DMS79 (cell line): ENCODE measurements around the gene PTGER4.
"Not testable (repeated sequence)": the region's sequence is repeated elsewhere in the genome, so short reads cannot be mapped to it uniquely, and the experiment has no call there.

Source experiments
- DNase-seq: peaks from one replicate; lab custom pipeline; 2025; lab: John Stamatoyannopoulos, UW

Gene PTGER4

DNA sequence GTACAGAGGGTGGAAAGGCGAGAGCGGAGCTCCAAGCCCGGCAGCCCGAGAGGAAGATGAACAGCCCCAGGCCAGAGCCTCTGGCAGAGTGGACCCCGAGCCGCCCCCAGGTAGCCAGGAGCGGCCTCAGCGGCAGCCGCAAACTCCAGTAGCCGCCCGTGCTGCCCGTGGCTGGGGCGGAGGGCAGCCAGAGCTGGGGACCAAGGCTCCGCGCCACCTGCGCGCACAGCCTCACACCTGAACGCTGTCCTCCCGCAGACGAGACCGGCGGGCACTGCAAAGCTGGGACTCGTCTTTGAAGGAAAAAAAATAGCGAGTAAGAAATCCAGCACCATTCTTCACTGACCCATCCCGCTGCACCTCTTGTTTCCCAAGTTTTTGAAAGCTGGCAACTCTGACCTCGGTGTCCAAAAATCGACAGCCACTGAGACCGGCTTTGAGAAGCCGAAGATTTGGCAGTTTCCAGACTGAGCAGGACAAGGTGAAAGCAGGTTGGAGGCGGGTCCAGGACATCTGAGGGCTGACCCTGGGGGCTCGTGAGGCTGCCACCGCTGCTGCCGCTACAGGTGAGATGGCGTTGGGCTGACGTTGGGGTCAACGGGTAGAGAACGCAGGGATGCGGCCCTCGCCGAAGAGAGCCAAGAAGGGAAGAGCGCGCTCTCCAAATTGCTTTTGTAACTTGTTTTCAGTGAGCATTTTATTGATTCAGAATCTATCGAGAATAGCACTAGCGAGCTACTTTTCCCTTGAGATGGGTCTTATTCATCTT is at the start of gene PTGER4:
Gene PTGER4 (plus strand): TSS at position 3 of the 769 bp plus-strand sequence. CDS start 1,079 bp downstream, outside the sequence.
- DNase-seq: no peak

DNA sequence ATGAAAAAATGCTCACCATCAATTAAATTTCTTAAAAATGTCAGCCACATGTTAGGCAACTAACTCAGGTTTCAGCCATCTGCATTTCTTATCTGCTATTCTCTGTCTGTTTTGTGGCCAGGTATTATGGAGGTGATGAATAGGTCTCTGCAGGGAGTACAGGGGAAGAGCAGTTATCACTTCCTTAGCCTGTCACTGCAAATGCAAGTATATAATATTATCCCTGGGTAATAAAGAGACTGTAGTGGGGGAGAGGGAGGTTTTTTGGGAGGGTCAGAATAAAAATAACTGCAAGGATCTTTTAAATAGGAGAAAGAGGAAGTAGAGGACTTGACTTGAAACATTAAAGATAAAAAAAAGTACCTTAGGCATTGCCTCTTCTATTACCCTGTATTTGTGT is 49.6 kb upstream of the PTGER4 start:
- no peak for DNase-seq

- DNase-seq: no peak
Measured at GRCh38 chr5:40631236-40631635, 48.5 kb upstream of the PTGER4 start.

GRCh38 chr5:40634154-40634553 is 45.6 kb upstream of the PTGER4 start:
- no peak for DNase-seq

GRCh38 chr5:40634593-40634992 is 45.1 kb upstream of the PTGER4 start:
- no peak for DNase-seq

DNA sequence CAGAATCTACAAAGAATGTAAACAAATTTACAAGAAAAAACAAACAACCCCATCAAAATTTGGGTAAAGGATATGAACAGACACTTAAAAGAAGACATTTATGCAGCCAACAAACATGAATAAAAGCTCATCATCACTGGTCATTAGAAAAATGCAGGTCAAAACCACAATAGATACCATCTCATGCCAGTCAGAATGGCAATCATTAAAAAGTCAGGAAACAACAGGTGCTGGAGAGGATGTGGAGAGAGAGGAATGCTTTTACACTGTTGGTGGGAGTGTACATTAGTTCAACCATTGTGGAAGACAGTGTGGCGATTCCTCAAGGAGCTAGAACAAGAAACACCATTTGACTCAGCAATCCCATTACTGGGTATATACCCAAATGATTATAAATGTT is 40.2 kb upstream of the PTGER4 start:
- not testable (repeated sequence) for DNase-seq

DNA sequence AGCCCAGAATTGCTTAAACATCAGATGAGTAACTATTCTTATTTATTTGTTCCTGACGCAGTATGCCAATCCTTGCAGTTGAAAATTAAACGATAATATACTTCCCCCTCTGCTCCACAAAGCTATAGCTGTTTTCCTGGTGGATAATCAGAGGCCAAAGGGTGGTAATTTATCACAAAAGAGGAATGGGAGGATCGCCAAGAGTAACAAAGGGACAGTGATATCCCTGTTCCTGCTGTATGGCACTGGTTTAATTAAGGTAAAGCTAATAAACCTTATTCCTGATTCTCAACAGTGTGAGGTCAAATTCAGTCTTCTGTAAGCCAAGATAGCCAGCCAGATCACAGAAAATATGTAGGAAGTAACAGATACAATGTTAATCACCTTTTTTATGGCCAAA is 33.4 kb upstream of the PTGER4 start:
- DNase-seq: no peak

- no peak for DNase-seq
Measured at GRCh38 chr5:40648150-40648549, 31.6 kb upstream of the PTGER4 start.

- no peak for DNase-seq
Measured at GRCh38 chr5:40649463-40650030, 30.2 kb upstream of the PTGER4 start.

GRCh38 chr5:40651201-40651600 is 28.5 kb upstream of the PTGER4 start:
- no peak for DNase-seq

DNA sequence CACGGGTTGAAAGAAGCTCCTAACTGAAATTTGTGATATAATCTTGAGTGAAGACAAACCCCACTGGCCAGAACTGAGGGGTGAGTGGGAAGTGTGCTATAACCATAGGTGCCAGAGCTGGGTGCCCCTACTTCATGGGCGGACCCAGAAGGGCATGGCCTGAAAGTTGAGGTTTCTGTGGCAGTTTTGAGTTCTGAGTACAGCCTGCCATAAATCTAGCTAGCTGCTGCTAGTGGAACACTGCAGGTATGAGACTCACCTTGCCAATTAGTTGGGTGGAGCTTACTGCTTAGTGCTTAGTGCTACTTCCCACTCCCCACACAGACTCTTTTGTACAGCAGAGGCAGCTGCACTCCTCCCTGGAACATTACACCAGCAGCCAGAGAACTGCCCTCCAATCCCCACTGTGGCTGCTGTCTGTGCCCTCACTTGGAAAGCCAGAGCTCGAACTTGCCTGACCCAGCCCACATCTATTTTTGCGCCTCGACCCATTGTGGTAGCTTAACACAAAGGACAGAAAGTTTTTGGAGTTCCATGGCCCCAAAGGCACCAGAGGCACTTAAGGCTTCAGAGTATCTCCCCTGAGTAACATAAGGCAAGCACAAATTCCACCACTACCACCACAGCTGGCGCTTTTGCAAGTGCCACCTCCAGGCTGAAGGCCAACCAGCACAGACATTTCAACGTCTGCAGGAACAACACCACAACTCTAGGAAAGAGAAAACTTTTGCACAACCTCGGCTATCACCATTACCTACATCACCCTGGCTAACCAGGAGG is 27.1 kb upstream of the PTGER4 start:
- DNase-seq: no peak

GRCh38 chr5:40653221-40654022 is 26.3 kb upstream of the PTGER4 start:
- no peak for DNase-seq

DNA sequence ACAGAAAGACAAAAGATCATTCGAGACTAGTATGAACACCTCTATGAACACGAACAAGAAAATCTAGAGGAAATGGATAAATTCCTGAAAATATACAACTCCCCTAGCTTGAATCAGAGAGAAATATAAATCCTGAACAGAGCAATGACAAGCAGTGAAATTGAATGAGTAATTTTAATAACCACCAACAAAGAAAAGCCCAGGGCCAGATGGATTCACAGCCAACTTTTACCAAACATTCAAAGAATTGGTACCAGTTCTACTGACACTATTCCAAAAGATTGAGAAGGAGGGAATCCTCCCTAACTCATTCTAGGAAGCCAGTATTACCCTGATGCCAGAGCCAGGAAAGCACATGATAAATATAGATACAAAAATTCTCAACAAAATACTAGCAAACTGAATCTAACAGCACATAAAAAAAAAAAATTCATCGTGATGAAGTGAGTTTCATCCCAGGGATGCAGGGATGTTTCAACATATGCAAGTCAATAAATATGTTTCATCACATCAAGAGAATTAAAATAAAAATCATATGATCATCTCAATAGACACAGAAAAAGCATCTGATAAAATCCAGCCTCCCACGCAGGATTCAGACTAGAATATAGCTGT is 25.2 kb upstream of the PTGER4 start:
- no peak for DNase-seq

- DNase-seq: no peak
Measured at GRCh38 chr5:40655138-40655537, 24.6 kb upstream of the PTGER4 start.

GRCh38 chr5:40656091-40656490 is 23.6 kb upstream of the PTGER4 start:
- not testable (repeated sequence) for DNase-seq

DNA sequence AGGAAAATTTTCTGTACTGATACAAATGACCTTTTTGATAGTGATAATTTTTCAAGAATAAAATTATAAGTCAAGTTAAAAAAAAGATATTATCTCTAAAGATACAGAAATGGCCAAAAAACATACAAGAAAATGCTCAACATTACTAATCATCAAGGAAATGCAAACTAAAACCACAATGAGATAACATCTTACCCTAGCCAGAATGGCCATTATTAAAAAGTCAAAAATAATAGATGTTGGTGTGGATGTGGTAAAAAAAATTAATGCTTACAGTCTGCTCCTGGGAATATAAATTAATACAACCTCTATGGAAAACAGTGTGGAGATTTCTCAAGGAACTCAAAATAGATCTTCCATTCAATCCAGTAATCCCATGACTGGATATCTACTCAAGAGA is 22.9 kb upstream of the PTGER4 start:
- DNase-seq: no peak

DNA sequence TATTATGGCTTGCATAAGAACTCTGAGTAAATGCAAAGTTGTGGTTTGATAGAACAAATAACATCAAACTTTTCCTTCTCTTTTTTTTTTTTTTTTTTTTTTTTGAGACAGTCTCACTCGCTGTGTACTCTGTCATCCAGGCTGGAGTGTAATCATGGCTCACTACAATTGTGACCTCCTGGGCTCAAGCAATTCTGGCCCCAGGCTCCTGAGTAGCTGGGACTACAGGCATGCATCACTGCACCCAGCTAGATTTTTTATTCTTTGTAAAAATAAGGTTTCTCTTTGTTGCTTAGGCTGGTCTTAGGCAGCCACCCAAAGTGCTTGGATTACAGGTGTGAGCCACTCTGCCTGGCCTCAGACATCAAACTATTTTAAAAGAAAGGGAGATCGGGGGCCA is 19.0 kb upstream of the PTGER4 start:
- no peak for DNase-seq

- DNase-seq: no peak
Measured at GRCh38 chr5:40665635-40666298, 13.9 kb upstream of the PTGER4 start.

DNA sequence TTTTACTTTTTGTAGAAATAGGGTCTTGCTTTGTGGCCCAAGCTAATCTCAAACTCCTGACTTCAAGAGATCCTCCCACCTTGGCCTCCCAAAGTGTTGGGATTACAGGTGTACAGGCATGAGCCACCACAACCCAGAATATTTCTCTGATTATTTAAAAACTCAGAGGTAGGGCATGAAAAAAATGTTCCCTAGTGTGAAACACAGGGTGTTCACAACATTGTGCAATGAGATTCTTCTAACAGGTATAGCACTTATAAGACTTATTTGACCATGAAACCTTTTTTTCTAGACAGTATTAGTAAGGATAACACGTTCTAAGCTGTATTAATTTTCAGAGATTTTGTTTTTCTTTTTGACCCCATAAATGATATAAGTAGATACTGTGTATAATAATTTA is 13.1 kb upstream of the PTGER4 start:
- no peak for DNase-seq

DNA sequence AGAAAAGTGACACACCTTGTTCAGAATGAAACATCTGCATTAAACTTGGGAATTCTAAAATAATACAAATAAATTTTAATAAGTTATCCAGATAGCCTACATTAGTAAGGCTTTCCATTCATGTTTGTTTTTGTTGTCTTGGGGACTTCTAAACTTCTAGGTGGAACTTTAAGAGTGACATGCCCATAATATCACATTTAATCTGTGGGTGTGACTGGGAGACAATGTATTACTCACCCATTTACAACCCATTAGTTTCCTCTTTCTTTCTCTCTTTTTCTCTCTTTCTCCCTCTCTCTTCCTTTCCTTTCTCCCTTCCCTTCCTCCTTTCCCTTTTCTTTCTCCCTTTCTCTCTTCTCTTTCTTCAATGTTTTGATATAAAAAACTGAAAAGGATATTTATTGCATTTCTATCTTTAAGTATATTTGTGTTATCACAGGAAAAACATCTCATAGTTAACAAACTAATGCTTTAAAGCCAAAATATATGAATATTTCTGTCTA is 12.5 kb upstream of the PTGER4 start:
- DNase-seq: no peak
